Neural cell (in vitro differentiated cells): ENCODE data around the gene SAT2. TPM values are rescaled to one million over a fixed set of nuclear protein-coding genes. Genes with fewer than 3 reads are reported as not detected.

Experiments used
- H2AFZ ChIP-seq: fragments of 200-600, 300-800 bp; sonication (generic), shearing (Covaris generic); 2 replicates; pipeline ENCODE4 v1.6.0; 2014; ENCODE audit warnings: low read depth, mild to moderate bottlenecking, antibody characterized with exemption, low read length, moderate library complexity
- H3F3A ChIP-seq: fragments of 200-600 bp; shearing (Covaris generic); 2 replicates; pipeline ENCODE4 v1.6.1; 2016; ENCODE audit warnings: mild to moderate bottlenecking, moderate library complexity, mixed read lengths, antibody characterized with exemption, low read length; ENCODE audit not compliant: insufficient read depth, poor library complexity, severe bottlenecking
- H3K27ac ChIP-seq: fragments of 200-600, 300-800 bp; sonication (generic), shearing (Covaris generic); 2 replicates; pipeline ENCODE4 v1.5.1; 2014; ENCODE audit warnings: mild to moderate bottlenecking, low read length, moderate library complexity
- H3K27me3 ChIP-seq: fragments of 300-800, 200-600 bp; sonication (generic), shearing (Covaris generic); 2 replicates; pipeline ENCODE4 v1.6.0; 2014; ENCODE audit warnings: mild to moderate bottlenecking, low read depth, low read length, moderate library complexity; ENCODE audit not compliant: insufficient read depth
- H3K36me3 ChIP-seq: fragments of 300-800, 200-600 bp; sonication (generic), shearing (Covaris generic); 2 replicates; pipeline ENCODE4 v1.5.1; 2014; ENCODE audit warnings: mild to moderate bottlenecking, antibody characterized with exemption, low read length, moderate library complexity; ENCODE audit not compliant: insufficient read depth
- H3K4me2 ChIP-seq: fragments of 300-800, 200-600 bp; sonication (generic), shearing (Covaris generic); 2 replicates; pipeline ENCODE4 v1.6.0; 2014; ENCODE audit warnings: mild to moderate bottlenecking, low read length
- H3K4me3 ChIP-seq: fragments of 300-800, 200-600 bp; sonication (generic), shearing (Covaris generic); 2 replicates; pipeline ENCODE4 v1.5.1; 2014; ENCODE audit warnings: mild to moderate bottlenecking, low read length, moderate library complexity
- H3K79me2 ChIP-seq: fragments of 200-600 bp; shearing (Covaris generic); replicated peaks from 2 replicates; pipeline ENCODE4 v1.6.0; 2014; ENCODE audit warnings: mild to moderate bottlenecking, low read length, moderate library complexity; ENCODE audit not compliant: insufficient read depth
- H3K9ac ChIP-seq: fragments of 300-800, 200-600 bp; sonication (generic), shearing (Covaris generic); 2 replicates; pipeline ENCODE4 v1.6.1; 2016; ENCODE audit warnings: mild to moderate bottlenecking, low read length, mixed read lengths
- H3K9me2 ChIP-seq: fragments of 200-600 bp; shearing (Covaris generic); 2 replicates; pipeline ENCODE4 v1.6.1; 2016; ENCODE audit warnings: mild to moderate bottlenecking, low read length, mixed read lengths; ENCODE audit not compliant: insufficient read depth
- H3K9me3 ChIP-seq: fragments of 200-600, 300-800 bp; sonication (generic), shearing (Covaris generic); 2 replicates; pipeline ENCODE4 v1.6.1; 2016; ENCODE audit warnings: mild to moderate bottlenecking, mixed run types, low read length, moderate library complexity, mixed read lengths
- H4K20me1 ChIP-seq: fragments of 200-600 bp; shearing (Covaris generic); 2 replicates; pipeline ENCODE4 v1.6.1; 2016; ENCODE audit warnings: mild to moderate bottlenecking, mixed run types; ENCODE audit not compliant: insufficient read depth
- CTCF ChIP-seq: fragments of 450-650 bp; IDR thresholded peaks from 2 replicates; pipeline ENCODE4 v1.5.1; 2014; ENCODE audit warnings: antibody characterized with exemption, mild to moderate bottlenecking, moderate library complexity; ENCODE audit not compliant: poor library complexity, severe bottlenecking
- EP300 ChIP-seq: fragments of 450-650 bp; conservative IDR thresholded peaks from 2 replicates; pipeline ENCODE4 v1.6.1; 2014; ENCODE audit warnings: antibody characterized with exemption, mild to moderate bottlenecking, moderate library complexity; ENCODE audit not compliant: poor library complexity, severe bottlenecking
- EZH2 ChIP-seq: fragments of 200-600, 300-800 bp; shearing (Covaris generic), sonication (generic); IDR thresholded peaks from 2 replicates; pipeline ENCODE4 v1.6.1; 2014; ENCODE audit warnings: antibody characterized with exemption, low read length, borderline replicate concordance, mild to moderate bottlenecking; ENCODE audit not compliant: insufficient read depth, poor library complexity, severe bottlenecking
- MXI1 ChIP-seq: fragments of 450-650 bp; conservative IDR thresholded peaks from 2 replicates; pipeline ENCODE4 v1.6.1; 2014; ENCODE audit warnings: antibody characterized with exemption, mild to moderate bottlenecking; ENCODE audit not compliant: poor library complexity, severe bottlenecking
- POLR2AphosphoS5 ChIP-seq: IDR thresholded peaks from 2 replicates; pipeline ENCODE4 v1.6.1; 2012
- RAD21 ChIP-seq: fragments of 450-650 bp; conservative IDR thresholded peaks from 2 replicates; pipeline ENCODE4 v1.6.1; 2014; ENCODE audit warnings: antibody characterized with exemption, mild to moderate bottlenecking, moderate library complexity
- SMC3 ChIP-seq: fragments of 450-650 bp; conservative IDR thresholded peaks from 2 replicates; pipeline ENCODE4 v1.6.1; 2014; ENCODE audit warnings: antibody characterized with exemption, mild to moderate bottlenecking, moderate library complexity; ENCODE audit not compliant: poor library complexity
- TAF1 ChIP-seq: IDR thresholded peaks from 2 replicates; pipeline ENCODE4 v1.6.1; 2012; ENCODE audit warnings: low read depth
- polyA plus RNA-seq: library from polyadenylated mRNA; depleted of rRNA; stranded (reverse); fragments of >200 nt; gene quantifications from 2 replicates; pipeline ENCODE4 v1.2.3, GENCODE V29; 2014
- TF ChIP-seq, protein P1 (sequence below): IDR thresholded peaks from 2 replicates; pipeline ENCODE4 v1.6.1; 2012; ENCODE audit warnings: borderline replicate concordance

SAT2 gene
- polyA plus RNA-seq, 1 donor from 2014 or later = 303 TPM

DNA sequence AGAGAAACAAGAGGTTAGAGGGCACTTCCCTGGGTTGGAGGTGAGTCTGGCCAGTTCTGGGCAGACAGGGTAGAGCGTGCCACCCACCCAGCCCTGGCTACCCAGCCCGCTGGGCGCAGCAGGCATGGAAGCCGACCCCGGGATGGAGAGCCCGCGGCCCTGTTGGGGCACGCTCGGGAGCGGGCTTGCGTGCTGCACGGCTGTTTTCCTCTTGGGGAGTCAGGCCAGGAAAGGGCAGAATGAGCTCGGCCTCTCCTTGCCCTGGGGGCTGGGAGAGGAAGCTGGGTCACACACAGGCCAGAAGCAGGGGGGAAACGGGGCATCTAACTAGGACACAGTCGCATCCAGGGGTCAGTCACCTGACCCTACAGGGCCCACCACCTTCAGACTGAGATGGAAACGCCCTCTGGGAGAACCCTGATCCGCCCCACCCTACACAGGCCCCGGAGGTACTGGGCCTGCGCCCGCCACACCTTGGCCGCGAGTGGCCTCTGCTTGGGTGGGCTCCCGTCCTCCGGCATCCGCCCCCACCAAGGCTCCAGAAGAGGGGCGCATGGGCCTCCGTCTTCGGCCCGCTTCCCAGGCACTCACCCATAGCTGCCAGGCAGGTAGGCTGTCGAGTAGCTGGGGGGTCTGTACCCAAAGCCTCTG is 38.9 kb downstream of the SAT2 start:
- no peak overlapping the region for H2AFZ ChIP-seq
- no peak overlapping the region for H3K9ac ChIP-seq
- TF ChIP-seq EZH2 = no peak
- TF ChIP-seq MXI1 = no peak
- TF ChIP-seq CTCF = no peak
- TF ChIP-seq TAF1 = no peak
- TF ChIP-seq SMC3 = no peak
- no peak for TF ChIP-seq EP300
- no peak for TF ChIP-seq RAD21
- TF ChIP-seq, protein P1, sequence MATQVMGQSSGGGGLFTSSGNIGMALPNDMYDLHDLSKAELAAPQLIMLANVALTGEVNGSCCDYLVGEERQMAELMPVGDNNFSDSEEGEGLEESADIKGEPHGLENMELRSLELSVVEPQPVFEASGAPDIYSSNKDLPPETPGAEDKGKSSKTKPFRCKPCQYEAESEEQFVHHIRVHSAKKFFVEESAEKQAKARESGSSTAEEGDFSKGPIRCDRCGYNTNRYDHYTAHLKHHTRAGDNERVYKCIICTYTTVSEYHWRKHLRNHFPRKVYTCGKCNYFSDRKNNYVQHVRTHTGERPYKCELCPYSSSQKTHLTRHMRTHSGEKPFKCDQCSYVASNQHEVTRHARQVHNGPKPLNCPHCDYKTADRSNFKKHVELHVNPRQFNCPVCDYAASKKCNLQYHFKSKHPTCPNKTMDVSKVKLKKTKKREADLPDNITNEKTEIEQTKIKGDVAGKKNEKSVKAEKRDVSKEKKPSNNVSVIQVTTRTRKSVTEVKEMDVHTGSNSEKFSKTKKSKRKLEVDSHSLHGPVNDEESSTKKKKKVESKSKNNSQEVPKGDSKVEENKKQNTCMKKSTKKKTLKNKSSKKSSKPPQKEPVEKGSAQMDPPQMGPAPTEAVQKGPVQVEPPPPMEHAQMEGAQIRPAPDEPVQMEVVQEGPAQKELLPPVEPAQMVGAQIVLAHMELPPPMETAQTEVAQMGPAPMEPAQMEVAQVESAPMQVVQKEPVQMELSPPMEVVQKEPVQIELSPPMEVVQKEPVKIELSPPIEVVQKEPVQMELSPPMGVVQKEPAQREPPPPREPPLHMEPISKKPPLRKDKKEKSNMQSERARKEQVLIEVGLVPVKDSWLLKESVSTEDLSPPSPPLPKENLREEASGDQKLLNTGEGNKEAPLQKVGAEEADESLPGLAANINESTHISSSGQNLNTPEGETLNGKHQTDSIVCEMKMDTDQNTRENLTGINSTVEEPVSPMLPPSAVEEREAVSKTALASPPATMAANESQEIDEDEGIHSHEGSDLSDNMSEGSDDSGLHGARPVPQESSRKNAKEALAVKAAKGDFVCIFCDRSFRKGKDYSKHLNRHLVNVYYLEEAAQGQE = no peak
- no peak for TF ChIP-seq POLR2AphosphoS5
- H3K36me3 ChIP-seq = no peaks in the 10 kb centered on the region
- H3K79me2 ChIP-seq = no peaks in the 10 kb centered on the region
- no peaks in the 10 kb centered on the region for H3K9me3 ChIP-seq
- H3F3A ChIP-seq = no peaks in the 10 kb centered on the region
- peak overlapping the region; percentile 38 for H3K4me3 ChIP-seq
- H3K4me2 ChIP-seq = no peak overlapping the region
- H3K27me3 ChIP-seq = no peaks in the 10 kb centered on the region
- H3K27ac ChIP-seq = no peak overlapping the region
- no peaks in the 10 kb centered on the region for H4K20me1 ChIP-seq
- H3K9me2 ChIP-seq = no peaks in the 10 kb centered on the region

DNA sequence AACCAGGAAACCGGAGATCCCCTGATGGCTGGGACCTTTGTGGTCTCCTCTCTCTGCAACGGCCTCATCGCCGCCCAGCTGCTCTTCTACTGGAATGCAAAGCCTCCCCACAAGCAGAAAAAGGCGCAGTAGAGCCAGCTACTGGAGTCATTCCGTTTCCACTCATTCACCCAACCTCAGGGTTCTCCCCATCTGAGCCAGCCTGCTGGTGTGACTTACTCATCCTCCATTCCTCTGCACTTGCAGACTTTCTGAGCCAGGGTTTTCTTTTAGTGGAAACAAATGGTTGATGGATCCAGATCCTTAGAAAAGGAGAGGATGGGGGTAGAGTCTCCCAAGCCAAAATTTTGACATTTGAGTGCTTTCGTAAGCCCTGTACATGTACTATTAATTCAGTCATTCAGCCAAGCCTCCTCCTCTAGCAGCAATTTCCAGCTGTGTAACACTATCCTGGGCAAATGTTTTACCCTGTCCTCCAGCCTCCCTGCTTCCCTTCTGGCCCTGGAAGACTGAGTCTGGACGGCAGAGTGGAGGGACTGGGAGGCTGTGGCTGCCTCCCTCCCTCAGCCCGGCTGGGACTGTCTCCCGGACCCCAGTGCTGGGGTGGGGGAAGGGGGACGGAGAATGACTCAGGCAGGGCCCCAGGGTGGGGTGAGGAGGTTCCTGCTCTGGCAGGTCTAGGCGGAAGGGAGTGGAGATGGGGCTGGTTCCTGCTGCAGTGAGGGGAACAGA is 40.0 kb downstream of the SAT2 start:
- H3K36me3 ChIP-seq = no peaks in the 10 kb centered on the region
- H3K27me3 ChIP-seq = no peaks in the 10 kb centered on the region

More for the DNA sequence above, 40.0 kb downstream of the SAT2 start:
- no peak overlapping the region for H3K27ac ChIP-seq
- H3K4me2 ChIP-seq = no peak overlapping the region
- no peak overlapping the region for H3K4me3 ChIP-seq
- no peaks in the 10 kb centered on the region for H3F3A ChIP-seq
- no peaks in the 10 kb centered on the region for H4K20me1 ChIP-seq
- no peak overlapping the region for H2AFZ ChIP-seq
- H3K79me2 ChIP-seq = no peaks in the 10 kb centered on the region
- no peaks in the 10 kb centered on the region for H3K9me3 ChIP-seq
- TF ChIP-seq EZH2 (no peak), CTCF (no peak), MXI1 (no peak), EP300 (no peak)
- H3K9ac ChIP-seq = no peak overlapping the region
- no peaks in the 10 kb centered on the region for H3K9me2 ChIP-seq
